Dermis microvascular lymphatic vessel endothelial cell (primary cell): ENCODE results near the gene RFC2. TPM values are rescaled to one million over a fixed set of nuclear protein-coding genes. Genes with fewer than 3 reads are reported as not detected.
A peak's percentile ranks its signal among the peaks of the same experiment; 100 is the strongest.
"Not testable (repeated sequence)": the region's sequence is repeated elsewhere in the genome, so short reads cannot be mapped to it uniquely, and the experiment has no call there.

Experiments used
- DNase-seq, 2 donors: peaks; one replicate each; pipeline versions ENCODE4 v3.0.0 to v3.0.0-alpha.2; 2010; ENCODE audit warnings: low read depth in 2 of 2
- total RNA-seq: library from RNA; depleted of rRNA; stranded (reverse); fragments of >200 nt; gene quantifications from 2 replicates; pipeline ENCODE4 v1.2.1, GENCODE V29; 2014

RFC2 gene
- total RNA-seq, 1 donor from 2014 or later, result 22.3 TPM

DNA sequence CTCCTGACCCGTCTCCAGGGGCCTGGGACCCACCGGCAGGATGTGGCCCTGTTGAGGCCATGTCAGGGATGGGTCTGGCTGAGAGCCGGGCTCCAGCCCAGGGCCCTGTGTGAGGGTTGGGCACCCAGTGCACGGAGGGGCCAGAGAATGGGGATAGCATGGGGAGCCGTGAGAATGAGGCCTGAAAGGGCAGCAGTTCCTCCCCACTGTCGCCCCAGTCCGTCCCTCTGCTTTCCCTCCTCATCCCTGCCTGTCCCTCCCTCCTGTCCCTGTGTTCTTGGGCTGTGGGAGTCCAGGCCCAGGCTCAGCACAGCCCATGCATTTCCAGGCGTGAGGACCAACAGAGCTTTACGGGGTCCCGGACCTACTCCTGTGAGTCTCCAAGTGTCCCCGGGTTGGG lies 34.8 kb downstream of the RFC2 start:
- no peak for DNase-seq

GRCh38 chr7:74218343-74218698 lies 35.9 kb downstream of the RFC2 start:
- no peak for DNase-seq

DNA sequence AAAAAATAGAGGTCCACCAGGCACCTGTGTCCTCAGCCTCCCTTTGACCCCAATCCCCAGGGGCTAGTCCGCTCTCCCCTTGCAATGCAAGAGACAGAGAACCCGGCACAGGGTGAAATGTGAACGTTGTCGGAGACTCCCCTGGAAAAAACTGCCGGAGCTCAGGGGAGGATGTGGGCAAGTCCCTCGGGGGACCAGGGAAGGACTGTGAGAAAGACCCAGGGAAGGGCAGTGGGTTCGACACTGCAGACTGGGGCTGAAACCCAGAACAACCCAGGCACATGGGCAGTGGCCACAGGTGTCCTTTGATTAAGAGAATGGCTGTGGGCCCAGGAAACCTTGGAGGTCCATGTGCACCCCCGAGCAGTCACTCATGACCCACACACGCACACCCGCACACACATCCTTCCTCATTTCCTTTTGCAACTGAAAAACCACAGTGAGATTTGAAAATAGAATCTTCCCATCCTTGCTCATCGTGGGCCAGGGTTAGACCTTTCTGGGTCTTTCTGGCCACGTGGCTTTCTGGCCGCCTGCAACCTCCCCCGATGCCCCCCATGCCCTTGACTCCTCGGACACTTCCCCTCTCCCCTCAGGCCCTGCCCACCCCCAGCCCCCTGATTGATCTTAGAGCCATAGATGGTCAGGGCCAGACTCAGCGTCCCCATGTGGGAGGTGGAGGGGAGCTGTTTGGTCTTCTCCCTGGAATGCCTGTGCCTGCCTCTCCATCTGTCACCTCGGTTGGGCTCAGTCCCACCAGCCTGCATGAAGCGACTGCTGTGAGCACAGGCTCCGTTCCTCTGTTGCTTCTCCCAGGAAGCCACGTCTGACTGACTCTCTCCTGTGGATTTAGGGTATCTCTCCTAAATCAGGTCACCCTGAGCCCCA lies 36.5 kb downstream of the RFC2 start:
- DNase-seq, result no peak

DNA sequence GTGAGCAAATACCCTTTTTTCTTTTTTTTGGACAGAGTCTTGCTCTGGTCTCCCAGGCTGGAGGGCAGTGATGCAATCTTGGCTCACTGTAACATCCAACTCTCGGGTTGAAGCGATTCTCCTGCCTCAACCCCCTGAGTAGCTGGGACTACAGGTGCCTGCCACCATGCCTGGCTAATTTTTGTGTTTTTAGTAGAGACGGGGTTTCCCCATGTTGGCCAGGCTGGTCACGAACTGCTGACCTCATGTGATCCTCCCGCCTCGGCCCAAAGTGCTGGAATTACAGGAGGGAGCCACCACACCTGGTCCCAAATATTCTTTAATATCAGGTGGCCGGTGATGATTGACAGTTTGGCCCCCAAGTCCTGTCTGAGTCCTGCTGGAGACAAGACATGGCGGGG lies 37.8 kb downstream of the RFC2 start:
- DNase-seq, result no peak

DNA sequence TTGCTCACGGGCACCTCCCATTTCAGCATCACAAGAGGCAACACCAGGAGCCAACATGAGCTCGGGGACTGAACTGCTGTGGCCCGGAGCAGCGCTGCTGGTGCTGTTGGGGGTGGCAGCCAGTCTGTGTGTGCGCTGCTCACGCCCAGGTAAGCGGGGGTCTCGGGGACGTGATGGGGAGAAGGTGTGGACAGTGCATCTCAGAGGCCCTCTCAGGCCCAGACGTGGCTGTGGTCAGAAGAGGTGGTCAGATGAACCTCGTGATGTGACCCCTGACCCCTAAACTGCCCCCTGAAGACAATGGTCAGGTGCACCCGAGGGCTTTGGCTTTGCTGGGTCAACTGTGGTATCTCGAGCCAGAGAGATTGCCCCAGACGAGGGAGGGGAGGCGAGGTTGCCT lies 38.3 kb downstream of the RFC2 start:
- no peak for DNase-seq

- no peak for DNase-seq
Measured at GRCh38 chr7:74214816-74215630, 39.2 kb downstream of the RFC2 start.

DNA sequence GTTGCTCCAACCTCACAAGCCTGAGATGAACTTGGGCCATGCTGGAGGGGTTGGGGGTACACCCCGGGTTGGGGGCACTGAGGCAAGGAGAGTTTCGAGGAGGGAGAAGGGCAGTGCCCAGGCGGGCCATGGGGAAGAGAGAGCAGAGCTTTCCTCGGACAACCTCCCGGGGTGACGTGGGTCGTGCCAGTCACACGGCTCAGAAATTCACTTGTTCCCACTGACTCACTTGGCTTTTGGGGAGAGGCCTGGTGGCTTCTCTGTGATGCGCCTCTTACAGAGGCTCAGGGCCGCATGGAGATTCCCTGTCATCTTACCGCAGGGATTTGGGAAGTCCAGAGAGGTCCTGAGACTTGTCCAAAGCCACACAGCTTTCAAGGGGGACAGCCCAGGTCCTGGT lies 41.5 kb downstream of the RFC2 start:
- no peak for DNase-seq

GRCh38 chr7:74208241-74208640 lies 46.0 kb downstream of the RFC2 start:
- not testable (repeated sequence) for DNase-seq

DNA sequence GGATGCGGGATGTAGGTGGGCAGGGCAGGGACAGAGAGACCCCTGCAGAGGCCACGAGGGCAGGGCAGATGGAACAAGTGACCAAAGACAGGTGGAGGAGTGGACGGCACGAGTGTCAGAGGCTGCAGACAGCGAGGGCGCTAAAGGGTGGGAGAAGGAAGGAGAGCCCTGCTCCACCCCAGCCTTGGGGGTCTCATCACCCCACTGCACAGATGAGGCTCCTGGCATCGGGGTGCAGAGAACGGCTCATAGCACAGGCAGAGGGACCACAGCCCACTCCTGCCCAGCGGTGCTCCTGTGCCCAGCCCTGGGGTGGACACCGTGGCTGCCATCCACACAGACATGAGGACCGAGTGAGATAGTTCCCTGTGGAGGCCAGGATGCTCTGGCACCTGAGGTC lies 46.6 kb downstream of the RFC2 start:
- no peak for DNase-seq

- DNase-seq, result peak in 1 of 2 donors; percentile 66
Measured at GRCh38 chr7:74206589-74207120, 47.5 kb downstream of the RFC2 start.

DNA sequence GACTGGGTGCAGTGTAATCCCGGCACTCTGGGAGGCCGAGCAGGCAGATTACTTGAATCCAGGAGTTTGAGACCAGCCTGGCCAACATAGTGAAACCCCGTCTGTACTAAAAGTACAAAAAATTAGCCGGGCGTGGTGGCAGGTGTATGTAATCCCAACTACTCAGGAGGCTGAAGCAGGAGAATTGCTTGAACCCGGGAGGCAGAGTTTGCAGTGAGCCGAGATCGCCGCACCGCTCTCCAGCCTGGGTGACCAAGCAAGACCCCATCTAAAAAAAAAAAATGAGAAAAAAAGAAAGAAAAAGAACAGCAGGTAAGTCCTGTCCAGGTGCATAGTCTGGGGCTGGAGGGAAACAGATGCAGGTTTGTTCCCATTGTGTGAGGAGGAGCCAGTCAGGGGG lies 48.1 kb downstream of the RFC2 start:
- DNase-seq, result not testable (repeated sequence)

- no peak for DNase-seq
Measured at GRCh38 chr7:74203956-74204618, 50.1 kb downstream of the RFC2 start.

GRCh38 chr7:74202841-74203556 lies 51.2 kb downstream of the RFC2 start:
- peak; percentile 56 to 71 for DNase-seq

GRCh38 chr7:74199551-74200355 lies 54.4 kb downstream of the RFC2 start:
- DNase-seq, result no peak

- DNase-seq, result no peak
Measured at GRCh38 chr7:74197449-74198124, 56.6 kb downstream of the RFC2 start.

GRCh38 chr7:74195968-74196654 lies 58.1 kb downstream of the RFC2 start:
- not testable (repeated sequence) for DNase-seq

- not testable (repeated sequence) for DNase-seq
Measured at GRCh38 chr7:74195139-74195860, 58.9 kb downstream of the RFC2 start.

- no peak for DNase-seq
Measured at GRCh38 chr7:74194686-74195085, 59.5 kb downstream of the RFC2 start.
